Measurements from ENCODE around the gene ZNF326.
"Not testable (repeated sequence)": the region's sequence is repeated elsewhere in the genome, so short reads cannot be mapped to it uniquely, and the experiment has no call there.

Gene ZNF326

DNA sequence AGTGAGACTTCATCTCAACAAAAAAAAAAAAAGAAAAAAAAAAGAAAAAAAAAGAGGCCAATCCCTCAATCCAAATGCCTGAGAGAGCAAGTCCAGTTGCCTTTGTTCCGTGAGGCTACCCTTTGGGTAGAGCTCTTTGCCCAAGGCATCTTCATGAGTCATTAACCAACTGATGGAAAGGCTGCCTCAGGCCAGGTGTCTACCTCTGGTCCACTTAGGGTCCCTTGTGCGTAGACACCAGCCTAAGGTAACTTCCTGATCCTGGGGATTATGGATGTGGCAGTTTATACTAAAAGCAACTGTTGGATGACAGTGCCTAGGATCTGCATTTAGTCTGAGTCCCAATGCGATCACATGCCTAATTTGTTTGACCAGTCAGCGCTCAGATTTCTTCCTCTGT is 20.7 kb upstream of the ZNF326 start:
- no peak for DNase-seq
- Histone ChIP-seq H3K27me3 (no peaks in the 10 kb centered on the region), H3K4me1 (no peaks in the 10 kb centered on the region), H3K36me3 (no peaks in the 10 kb centered on the region), H3K4me3 (ENCODE audit: low read depth, low read length) (no peak overlapping the region), H3K9me3 (no peaks in the 10 kb centered on the region)
- TF ChIP-seq, protein P1, sequence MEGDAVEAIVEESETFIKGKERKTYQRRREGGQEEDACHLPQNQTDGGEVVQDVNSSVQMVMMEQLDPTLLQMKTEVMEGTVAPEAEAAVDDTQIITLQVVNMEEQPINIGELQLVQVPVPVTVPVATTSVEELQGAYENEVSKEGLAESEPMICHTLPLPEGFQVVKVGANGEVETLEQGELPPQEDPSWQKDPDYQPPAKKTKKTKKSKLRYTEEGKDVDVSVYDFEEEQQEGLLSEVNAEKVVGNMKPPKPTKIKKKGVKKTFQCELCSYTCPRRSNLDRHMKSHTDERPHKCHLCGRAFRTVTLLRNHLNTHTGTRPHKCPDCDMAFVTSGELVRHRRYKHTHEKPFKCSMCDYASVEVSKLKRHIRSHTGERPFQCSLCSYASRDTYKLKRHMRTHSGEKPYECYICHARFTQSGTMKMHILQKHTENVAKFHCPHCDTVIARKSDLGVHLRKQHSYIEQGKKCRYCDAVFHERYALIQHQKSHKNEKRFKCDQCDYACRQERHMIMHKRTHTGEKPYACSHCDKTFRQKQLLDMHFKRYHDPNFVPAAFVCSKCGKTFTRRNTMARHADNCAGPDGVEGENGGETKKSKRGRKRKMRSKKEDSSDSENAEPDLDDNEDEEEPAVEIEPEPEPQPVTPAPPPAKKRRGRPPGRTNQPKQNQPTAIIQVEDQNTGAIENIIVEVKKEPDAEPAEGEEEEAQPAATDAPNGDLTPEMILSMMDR (IDR thresholded peaks at IDR 0.05; ENCODE audit: low read depth, low read length): no peak

DNA sequence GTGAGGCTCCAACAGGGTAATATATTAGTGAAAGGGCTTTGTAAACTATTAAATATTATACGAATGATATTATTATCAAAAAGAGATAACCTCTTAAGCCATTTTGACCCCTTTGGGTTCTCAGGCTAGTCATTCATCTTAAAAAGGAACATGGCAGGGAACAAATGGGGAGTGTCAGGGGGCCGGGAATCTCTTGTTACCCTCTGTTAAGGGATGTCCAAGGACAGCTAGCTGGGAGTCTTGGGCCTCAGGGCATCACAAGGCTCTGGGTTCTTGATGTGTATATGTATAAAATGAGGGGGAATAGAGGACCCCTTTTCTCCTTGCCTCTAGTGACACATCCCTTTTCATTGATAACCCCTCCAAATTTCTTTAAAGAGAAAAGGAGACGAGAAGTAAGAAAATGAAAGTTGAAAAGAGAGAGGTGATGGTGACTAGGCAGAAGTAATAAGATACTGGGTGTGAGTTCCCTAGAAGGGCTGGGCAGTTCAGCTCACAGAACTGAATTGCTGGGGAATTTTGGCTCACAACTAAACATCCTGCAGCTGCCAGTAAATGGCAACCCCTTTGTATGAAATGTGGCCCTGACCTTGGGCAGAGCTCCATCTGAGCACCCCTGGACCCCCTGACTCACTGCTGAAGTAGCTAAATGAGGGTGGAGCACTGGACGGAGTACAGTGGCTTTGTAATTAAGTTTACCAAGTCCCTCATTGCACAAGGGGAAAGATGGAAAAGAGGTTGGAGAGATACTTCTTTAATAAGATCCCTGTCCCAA is 20.0 kb upstream of the ZNF326 start:
- Histone ChIP-seq H3K27me3 (no peaks in the 10 kb centered on the region), H3K4me1 (no peaks in the 10 kb centered on the region), H3K4me3 (ENCODE audit: low read depth, low read length) (no peak overlapping the region), H3K9me3 (no peaks in the 10 kb centered on the region), H3K36me3 (no peaks in the 10 kb centered on the region)
- no peak for DNase-seq
- TF ChIP-seq, protein P1 (IDR thresholded peaks at IDR 0.05; ENCODE audit: low read depth, low read length): no peak

DNA sequence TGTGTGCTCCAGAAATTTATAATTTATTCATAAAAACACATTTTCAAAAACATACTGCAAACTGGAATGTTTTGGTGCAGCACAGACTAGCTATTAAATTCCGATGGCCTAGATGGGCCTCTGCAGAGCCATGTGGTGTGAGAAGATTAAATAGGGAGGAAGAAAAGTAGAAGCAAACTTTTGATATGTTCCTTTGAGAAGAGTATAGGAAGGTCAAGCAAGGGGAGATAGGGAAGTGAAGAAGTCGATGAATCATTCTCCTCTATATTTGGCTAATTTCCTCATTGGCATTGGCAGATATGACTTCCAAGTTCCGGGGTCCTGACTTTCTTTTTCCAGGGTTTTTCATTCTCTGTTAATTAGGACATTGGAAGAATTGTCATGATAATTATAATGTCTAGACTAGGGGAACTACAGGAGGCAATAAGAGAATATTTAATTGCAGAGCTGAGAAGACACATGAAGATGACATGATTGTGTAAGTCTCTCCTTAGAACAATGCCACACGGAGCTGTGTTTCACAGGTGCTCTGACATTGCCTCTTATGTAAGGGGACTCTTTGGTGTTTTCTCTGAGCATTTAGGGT is 19.3 kb upstream of the ZNF326 start:
- DNase-seq: no peak
- TF ChIP-seq, protein P1 (IDR thresholded peaks at IDR 0.05; ENCODE audit: low read depth, low read length): no peak
- no peaks in the 10 kb centered on the region for H3K27me3 ChIP-seq
- no peaks in the 10 kb centered on the region for H3K9me3 ChIP-seq
- H3K36me3 ChIP-seq: no peaks in the 10 kb centered on the region
- no peaks in the 10 kb centered on the region for H3K4me1 ChIP-seq
- no peak overlapping the region for H3K4me3 ChIP-seq (ENCODE audit: low read depth, low read length)

DNA sequence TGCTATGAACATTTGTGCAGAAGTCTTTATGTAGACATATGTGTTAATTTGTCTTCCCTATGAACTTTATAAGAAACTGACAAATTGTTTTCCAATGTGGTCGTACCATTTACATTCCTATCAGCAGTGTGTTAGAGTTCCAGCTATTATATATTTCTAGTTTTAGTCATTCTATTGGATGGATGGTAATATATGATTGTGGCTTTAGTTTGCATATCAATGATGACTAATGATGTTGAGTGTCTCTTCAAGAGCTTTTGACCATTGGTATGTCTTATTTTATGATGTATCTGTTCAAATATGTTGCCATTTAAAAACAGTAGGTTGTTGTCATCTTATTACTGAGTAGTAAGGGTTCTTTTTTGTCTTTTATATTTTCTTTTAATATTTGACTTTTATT is 16.2 kb upstream of the ZNF326 start:
- no peak for DNase-seq
- Histone ChIP-seq H3K4me3 (ENCODE audit: low read depth, low read length) (no peak overlapping the region), H3K4me1 (no peaks in the 10 kb centered on the region), H3K27me3 (no peaks in the 10 kb centered on the region), H3K9me3 (no peaks in the 10 kb centered on the region), H3K36me3 (no peaks in the 10 kb centered on the region)
- TF ChIP-seq, protein P1 (IDR thresholded peaks at IDR 0.05; ENCODE audit: low read depth, low read length): no peak

DNA sequence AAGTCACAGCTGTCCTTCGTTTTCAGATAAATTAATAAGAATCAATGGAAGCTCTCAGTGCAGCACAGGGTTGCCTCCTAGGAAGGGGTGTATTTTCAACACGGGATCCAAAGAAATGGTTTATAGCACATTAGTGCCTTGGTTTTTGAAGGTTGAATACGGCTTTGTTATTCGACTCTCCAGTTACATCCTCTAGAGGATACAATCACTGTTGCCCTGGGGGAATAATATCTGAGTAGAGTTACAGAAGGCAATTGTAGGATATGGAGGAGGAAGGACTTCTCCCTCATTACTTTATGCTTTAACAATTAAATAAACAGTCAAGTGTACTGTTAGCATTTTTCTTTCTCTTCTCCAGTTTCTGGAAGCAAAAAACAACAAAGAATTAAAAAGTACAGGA is 14.3 kb upstream of the ZNF326 start:
- Histone ChIP-seq H3K4me1 (no peaks in the 10 kb centered on the region), H3K9me3 (no peaks in the 10 kb centered on the region), H3K36me3 (no peaks in the 10 kb centered on the region), H3K27me3 (no peaks in the 10 kb centered on the region), H3K4me3 (ENCODE audit: low read depth, low read length) (no peak overlapping the region)
- TF ChIP-seq, protein P1 (IDR thresholded peaks at IDR 0.05; ENCODE audit: low read depth, low read length): no peak
- no peak for DNase-seq

DNA sequence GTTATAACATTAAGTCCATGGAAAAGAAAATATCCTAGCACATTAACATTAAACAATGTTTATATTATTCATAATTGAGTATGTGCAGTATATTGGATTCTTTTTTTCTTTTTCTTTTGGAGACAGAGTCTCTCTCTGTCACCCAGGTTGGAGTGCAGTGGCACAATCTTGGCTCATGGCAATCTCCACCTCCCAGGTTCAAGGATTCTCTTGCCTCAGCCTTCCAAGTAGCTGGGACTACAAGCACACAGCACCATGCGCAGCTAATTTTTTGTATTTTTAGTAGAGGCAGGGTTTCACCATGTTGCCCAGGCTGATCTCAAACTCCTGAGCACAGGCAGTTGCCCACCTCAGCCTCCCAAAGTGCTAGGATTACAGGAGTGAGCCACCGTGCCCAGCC is 12.1 kb upstream of the ZNF326 start:
- not testable (repeated sequence) for H3K4me3 ChIP-seq (ENCODE audit: low read depth, low read length); H3K4me1 ChIP-seq; H3K36me3 ChIP-seq; H3K27me3 ChIP-seq; DNase-seq; H3K9me3 ChIP-seq

DNA sequence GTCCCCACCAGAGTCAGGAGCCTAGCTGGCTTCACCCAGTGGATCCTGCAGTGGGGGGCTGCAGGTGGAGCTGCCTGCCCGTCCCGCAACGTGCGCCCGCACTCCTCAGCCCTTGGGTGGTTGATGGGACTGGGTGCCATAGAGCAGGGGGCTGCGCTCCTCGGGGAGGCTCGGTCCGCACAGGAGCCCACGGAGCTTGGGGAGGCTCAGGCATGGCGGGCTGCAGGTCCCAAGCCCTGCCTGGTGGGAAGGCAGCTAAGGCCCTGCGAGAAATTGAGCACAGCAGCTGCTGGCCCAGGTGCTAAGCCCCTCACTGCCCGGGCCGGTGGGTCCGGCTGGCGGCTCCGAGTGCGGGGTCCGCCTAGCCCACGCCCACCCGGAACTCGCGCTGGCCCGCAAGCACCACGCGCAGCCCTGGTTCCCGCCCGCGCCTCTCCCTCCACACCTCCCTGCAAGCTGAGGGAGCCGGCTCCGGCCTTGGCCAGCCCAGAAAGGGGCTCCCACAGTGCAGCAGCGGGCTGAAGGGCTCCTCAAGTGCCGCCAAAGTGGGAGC is 10.3 kb upstream of the ZNF326 start:
- H3K4me1 ChIP-seq; H3K4me3 ChIP-seq (ENCODE audit: low read depth, low read length); H3K9me3 ChIP-seq; DNase-seq; H3K27me3 ChIP-seq; H3K36me3 ChIP-seq: not testable (repeated sequence)
